ENCODE data around the gene TSPO2. TPM values are rescaled to one million over a fixed set of nuclear protein-coding genes. Genes with fewer than 3 reads are reported as not detected.
"Not testable (repeated sequence)": the region's sequence is repeated elsewhere in the genome, so short reads cannot be mapped to it uniquely, and the experiment has no call there.

Gene TSPO2
- total RNA-seq, 1 experiment from 2014 or later = not detected

DNA sequence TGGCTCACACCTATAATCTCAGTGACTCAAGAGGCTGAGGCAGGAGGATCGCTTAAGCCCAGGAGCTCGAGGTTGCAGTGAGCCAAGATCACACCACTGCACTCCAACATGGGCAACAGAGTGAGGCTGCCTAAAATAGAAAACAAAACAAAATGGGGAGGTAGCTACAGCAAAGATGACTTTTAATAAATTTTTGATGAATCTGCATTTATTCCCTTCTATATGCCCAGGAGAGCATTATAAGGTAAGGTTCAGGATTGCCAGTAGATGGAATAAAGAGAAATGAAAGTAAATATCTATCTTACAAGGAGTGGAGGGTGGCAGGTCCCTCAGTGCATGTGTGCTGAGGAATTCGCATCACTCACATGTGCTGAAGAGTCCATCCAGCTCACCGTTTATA is 27.5 kb upstream of the TSPO2 start:
- Histone ChIP-seq H3K9ac (ENCODE audit: low read length) (no peak overlapping the region), H3K9me2 (ENCODE audit: insufficient read depth) (no peaks in the 10 kb centered on the region), H3K36me3 (ENCODE audit: control insufficient read depth in 1 of 2, insufficient read depth in 2 of 2, low read length in 2 of 2) (no peaks in the 10 kb centered on the region), H3K4me1 (ENCODE audit: control insufficient read depth in 1 of 2, insufficient read depth in 2 of 2, low read length in 2 of 2) (no peaks in the 10 kb centered on the region), H4K20me1 (ENCODE audit: insufficient read depth) (no peaks in the 10 kb centered on the region), H3K9me3 (ENCODE audit: control insufficient read depth in 1 of 2, insufficient read depth in 1 of 2, low read depth in 1 of 2, low read length in 2 of 2) (no peaks in the 10 kb centered on the region), H2AFZ (ENCODE audit: low read depth, low read length, poor library complexity, severe bottlenecking) (no peak overlapping the region), H3K79me2 (ENCODE audit: insufficient read depth, low read length) (no peaks in the 10 kb centered on the region), H3K4me3 (replicated peaks in 1 of 2; ENCODE audit: low read depth in 1 of 2, low read length in 2 of 2) (no peak overlapping the region), H3K4me2 (ENCODE audit: low read length) (no peak overlapping the region), H3K27ac (ENCODE audit: low read depth, low read length) (no peak overlapping the region), H3K27me3 (ENCODE audit: insufficient read depth, low read length) (no peaks in the 10 kb centered on the region)
- ATAC-seq = no peak
- DNase-seq (ENCODE audit: low read depth, low spot score) = no peak
- no peak for TF ChIP-seq ZNF274 (IDR thresholded peaks at IDR 0.05; ENCODE audit: low read depth, low read length)
- no peak for TF ChIP-seq JUND (IDR thresholded peaks at IDR 0.05)
- no peak for TF ChIP-seq TCF7L2 (IDR thresholded peaks at IDR 0.05; ENCODE audit: borderline replicate concordance, extremely low read depth, insufficient read depth, insufficient read length)
- ChIA-PET CTCF (interaction anchor here (1.0 kb wide), 1 partner anchor 10 kb away, joined by 3 read pairs; no protein-coding TSS in a partner anchor), RAD21 (ENCODE audit: low non-redundant PET in 1 of 2, low total read pairs in 2 of 2, uncharacterized antibody in 2 of 2, unreplicated experiment in 2 of 2) (no interaction called here), POLR2A (no interaction called here)
- BruUV-seq (replicated peaks) = no TSS peak
- intact Hi-C loops (cut with micrococcal nuclease) = no loop called here

DNA sequence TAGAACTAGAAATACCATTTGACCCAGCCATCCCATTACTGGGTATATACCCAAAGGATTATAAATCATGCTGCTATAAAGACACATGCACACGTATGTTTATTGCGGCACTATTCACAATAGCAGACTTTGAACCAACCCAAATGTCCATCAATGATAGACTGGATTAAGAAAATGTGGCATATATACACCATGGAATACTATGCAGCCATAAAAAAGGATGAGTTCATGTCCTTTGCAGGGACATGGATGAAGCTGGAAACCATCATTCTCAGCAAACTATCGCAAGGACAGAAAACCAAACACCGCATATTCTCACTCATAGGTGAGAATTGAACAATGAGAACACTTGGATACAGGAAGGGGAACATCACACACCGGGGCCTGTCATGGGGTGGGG is 26.4 kb upstream of the TSPO2 start:
- H3K79me2 ChIP-seq (ENCODE audit: insufficient read depth, low read length); H3K4me2 ChIP-seq (ENCODE audit: low read length); H3K36me3 ChIP-seq (ENCODE audit: control insufficient read depth in 1 of 2, insufficient read depth in 2 of 2, low read length in 2 of 2); RAD21 ChIA-PET (ENCODE audit: low non-redundant PET in 1 of 2, low total read pairs in 2 of 2, uncharacterized antibody in 2 of 2, unreplicated experiment in 2 of 2); intact Hi-C loops (cut with micrococcal nuclease); DNase-seq (ENCODE audit: low read depth, low spot score); H3K4me3 ChIP-seq (replicated peaks in 1 of 2; ENCODE audit: low read depth in 1 of 2, low read length in 2 of 2); H3K9me2 ChIP-seq (ENCODE audit: insufficient read depth); CTCF ChIA-PET; ATAC-seq; H3K4me1 ChIP-seq (ENCODE audit: control insufficient read depth in 1 of 2, insufficient read depth in 2 of 2, low read length in 2 of 2); H3K9ac ChIP-seq (ENCODE audit: low read length); H4K20me1 ChIP-seq (ENCODE audit: insufficient read depth); POLR2A ChIA-PET; H3K9me3 ChIP-seq (ENCODE audit: control insufficient read depth in 1 of 2, insufficient read depth in 1 of 2, low read depth in 1 of 2, low read length in 2 of 2); H2AFZ ChIP-seq (ENCODE audit: low read depth, low read length, poor library complexity, severe bottlenecking); H3K27ac ChIP-seq (ENCODE audit: low read depth, low read length); BruUV-seq (replicated peaks); H3K27me3 ChIP-seq (ENCODE audit: insufficient read depth, low read length): not testable (repeated sequence)

DNA sequence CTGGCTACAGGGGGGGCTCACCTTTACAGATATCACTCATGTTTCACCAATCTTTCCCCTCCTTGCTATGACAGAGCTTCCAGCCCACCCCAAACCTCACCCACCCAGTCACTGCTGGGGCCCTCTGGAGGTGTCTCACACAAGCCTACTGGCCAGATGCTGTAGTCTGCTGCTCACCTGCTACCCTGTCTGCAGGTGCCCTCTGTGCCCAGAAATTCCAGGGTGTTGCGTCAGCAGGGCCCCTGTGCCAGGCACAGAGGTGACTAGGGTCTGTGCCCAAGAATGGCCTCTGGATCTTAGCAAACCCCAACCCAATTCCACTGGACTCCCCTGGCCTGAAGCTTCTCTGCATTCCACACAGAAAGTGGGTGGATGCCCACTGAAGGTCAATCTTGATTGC is 24.6 kb upstream of the TSPO2 start:
- DNase-seq (ENCODE audit: low read depth, low spot score) (no peak), ATAC-seq (no peak)
- no peak overlapping the region for H3K4me3 ChIP-seq (replicated peaks in 1 of 2; ENCODE audit: low read depth in 1 of 2, low read length in 2 of 2)
- no peak overlapping the region for H3K27ac ChIP-seq (ENCODE audit: low read depth, low read length)
- ChIA-PET POLR2A (no interaction called here), CTCF (no interaction called here), RAD21 (ENCODE audit: low non-redundant PET in 1 of 2, low total read pairs in 2 of 2, uncharacterized antibody in 2 of 2, unreplicated experiment in 2 of 2) (no interaction called here)
- no peaks in the 10 kb centered on the region for H3K36me3 ChIP-seq (ENCODE audit: control insufficient read depth in 1 of 2, insufficient read depth in 2 of 2, low read length in 2 of 2)
- H3K9me3 ChIP-seq (ENCODE audit: control insufficient read depth in 1 of 2, insufficient read depth in 1 of 2, low read depth in 1 of 2, low read length in 2 of 2) = no peaks in the 10 kb centered on the region
- no peaks in the 10 kb centered on the region for H3K79me2 ChIP-seq (ENCODE audit: insufficient read depth, low read length)
- H3K9me2 ChIP-seq (ENCODE audit: insufficient read depth) = no peaks in the 10 kb centered on the region
- no peaks in the 10 kb centered on the region for H3K27me3 ChIP-seq (ENCODE audit: insufficient read depth, low read length)
- H3K4me1 ChIP-seq (ENCODE audit: control insufficient read depth in 1 of 2, insufficient read depth in 2 of 2, low read length in 2 of 2) = peaks cover 12% of the 10 kb centered on the region in 2 experiments
- no peak overlapping the region for H3K4me2 ChIP-seq (ENCODE audit: low read length)
- H4K20me1 ChIP-seq (ENCODE audit: insufficient read depth) = no peaks in the 10 kb centered on the region
- no peak overlapping the region for H2AFZ ChIP-seq (ENCODE audit: low read depth, low read length, poor library complexity, severe bottlenecking)
- BruUV-seq (replicated peaks) = no TSS peak
- H3K9ac ChIP-seq (ENCODE audit: low read length) = no peak overlapping the region
- TF ChIP-seq, protein P1, sequence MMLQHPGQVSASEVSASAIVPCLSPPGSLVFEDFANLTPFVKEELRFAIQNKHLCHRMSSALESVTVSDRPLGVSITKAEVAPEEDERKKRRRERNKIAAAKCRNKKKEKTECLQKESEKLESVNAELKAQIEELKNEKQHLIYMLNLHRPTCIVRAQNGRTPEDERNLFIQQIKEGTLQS (IDR thresholded peaks at IDR 0.05) = no peak
- TF ChIP-seq ELF1 (IDR thresholded peaks at IDR 0.05; ENCODE audit: borderline replicate concordance, low read depth) (no peak), CBX3 (IDR thresholded peaks at IDR 0.05; ENCODE audit: low read depth) (no peak), POLR2A (IDR thresholded peaks at IDR 0.05; ENCODE audit: borderline replicate concordance, extremely low read depth, insufficient read depth, insufficient read length) (no peak), ZFX (IDR thresholded peaks at IDR 0.05) (no peak), SP1 (IDR thresholded peaks at IDR 0.05; ENCODE audit: low read depth) (no peak), ZNF274 (IDR thresholded peaks at IDR 0.05; ENCODE audit: low read depth, low read length) (no peak), JUND (IDR thresholded peaks at IDR 0.05) (no peak), FOSL1 (IDR thresholded peaks at IDR 0.05; ENCODE audit: low read depth) (no peak), EZH2 (IDR thresholded peaks at IDR 0.05) (no peak), SIN3A (IDR thresholded peaks at IDR 0.05; ENCODE audit: low read depth) (no peak)
- TF ChIP-seq, protein P2, sequence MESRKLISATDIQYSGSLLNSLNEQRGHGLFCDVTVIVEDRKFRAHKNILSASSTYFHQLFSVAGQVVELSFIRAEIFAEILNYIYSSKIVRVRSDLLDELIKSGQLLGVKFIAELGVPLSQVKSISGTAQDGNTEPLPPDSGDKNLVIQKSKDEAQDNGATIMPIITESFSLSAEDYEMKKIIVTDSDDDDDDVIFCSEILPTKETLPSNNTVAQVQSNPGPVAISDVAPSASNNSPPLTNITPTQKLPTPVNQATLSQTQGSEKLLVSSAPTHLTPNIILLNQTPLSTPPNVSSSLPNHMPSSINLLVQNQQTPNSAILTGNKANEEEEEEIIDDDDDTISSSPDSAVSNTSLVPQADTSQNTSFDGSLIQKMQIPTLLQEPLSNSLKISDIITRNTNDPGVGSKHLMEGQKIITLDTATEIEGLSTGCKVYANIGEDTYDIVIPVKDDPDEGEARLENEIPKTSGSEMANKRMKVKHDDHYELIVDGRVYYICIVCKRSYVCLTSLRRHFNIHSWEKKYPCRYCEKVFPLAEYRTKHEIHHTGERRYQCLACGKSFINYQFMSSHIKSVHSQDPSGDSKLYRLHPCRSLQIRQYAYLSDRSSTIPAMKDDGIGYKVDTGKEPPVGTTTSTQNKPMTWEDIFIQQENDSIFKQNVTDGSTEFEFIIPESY (IDR thresholded peaks at IDR 0.05; ENCODE audit: extremely low read depth, insufficient replicate concordance, low read length) = no peak
- intact Hi-C loops (cut with micrococcal nuclease) = no loop called here
